NCI-H460 (cell line): ENCODE results near the gene GPN2. TPM values are rescaled to one million over a fixed set of nuclear protein-coding genes. Genes with fewer than 3 reads are reported as not detected.
"Not testable (repeated sequence)": the region's sequence is repeated elsewhere in the genome, so short reads cannot be mapped to it uniquely, and the experiment has no call there.

ENCODE experiments used
- DNase-seq: peaks from one replicate; pipeline ENCODE4 v3.0.0-alpha.2; 2016; ENCODE audit warnings: low read depth; ENCODE audit errors: extremely low read depth
- total RNA-seq: library from RNA; depleted of rRNA; stranded (reverse); fragments of >200 nt; shearing (Covaris generic); gene quantifications from 2 replicates; pipeline ENCODE4 v1.2.3, GENCODE V29; 2014; rRNA removed

GPN2 gene
- total RNA-seq, 1 experiment from 2014 or later: 19.5 TPM

- not testable (repeated sequence) for DNase-seq
Measured at GRCh38 chr1:26837665-26838064, 52.4 kb downstream of the GPN2 start.

GRCh38 chr1:26833432-26834405 is 56.4 kb downstream of the GPN2 start:
- no peak for DNase-seq

GRCh38 chr1:26832249-26832960 is 57.7 kb downstream of the GPN2 start:
- no peak for DNase-seq

GRCh38 chr1:26831546-26832248 is 58.4 kb downstream of the GPN2 start:
- no peak for DNase-seq

GRCh38 chr1:26831059-26831458 is 59.0 kb downstream of the GPN2 start:
- no peak for DNase-seq

GRCh38 chr1:26829184-26829911 is 60.7 kb downstream of the GPN2 start:
- no peak for DNase-seq

GRCh38 chr1:26828411-26828991 is 61.6 kb downstream of the GPN2 start:
- DNase-seq: no peak

GRCh38 chr1:26827663-26828062 is 62.4 kb downstream of the GPN2 start:
- no peak for DNase-seq

GRCh38 chr1:26827106-26827604 is 62.9 kb downstream of the GPN2 start:
- no peak for DNase-seq

GRCh38 chr1:26826261-26827105 is 63.6 kb downstream of the GPN2 start, which contains the start of gene ZDHHC18:
ZDHHC18 (plus strand) TSS chr1:26826688; CDS start chr1:26826805, 117 bp downstream.
- DNase-seq: peak; percentile 43

Other genes starting within 250 kb of the GPN2 start
- 16.5 and 17.6 TPM in 2 replicates for gene ARID1A, start 194.3 kb downstream of the GPN2 start, total RNA-seq
- 13.6 and 14.0 TPM in 2 replicates for gene PIGV, start 102.3 kb downstream of the GPN2 start, total RNA-seq
- 12.5 and 15.2 TPM in 2 replicates for gene ZDHHC18, start 63.6 kb downstream of the GPN2 start, total RNA-seq
- 21.7 and 23.1 TPM in 2 replicates for gene SFN, start 27.1 kb downstream of the GPN2 start, total RNA-seq
- 6.7 and 7.5 TPM in 2 replicates for gene GPATCH3, start 10.2 kb upstream of the GPN2 start, total RNA-seq
- not detected in 2 replicates for gene NR0B2, start 23.7 kb upstream of the GPN2 start, total RNA-seq
- 40.2 and 60.1 TPM in 2 replicates for gene NUDC, start 31.5 kb upstream of the GPN2 start, total RNA-seq
- not detected in 2 replicates for gene KDF1, start 70.2 kb upstream of the GPN2 start, total RNA-seq
- 1.1 and 2.1 TPM in 2 replicates for gene TRNP1, start 103.4 kb upstream of the GPN2 start, total RNA-seq
- gene TENT5B, start 122.6 kb upstream of the GPN2 start, total RNA-seq: 0.07 TPM in 1 of 2 replicates, not detected in the other